Astrocyte (in vitro differentiated cells and primary cell): ENCODE measurements around the gene SUPT6H.

ENCODE experiments used
- EZH2 ChIP-seq: IDR thresholded peaks from 2 replicates; pipeline ENCODE4 v1.6.1; 2012; ENCODE audit warnings: mild to moderate bottlenecking, low read length, inconsistent platforms; ENCODE audit not compliant: insufficient read depth
- TF ChIP-seq, protein P1 (sequence below): IDR thresholded peaks from 2 replicates; pipeline ENCODE4 v1.5.1; 2011; ENCODE audit warnings: low read depth, mild to moderate bottlenecking, inconsistent platforms, low read length, moderate library complexity; ENCODE audit not compliant: insufficient read depth

DNA sequence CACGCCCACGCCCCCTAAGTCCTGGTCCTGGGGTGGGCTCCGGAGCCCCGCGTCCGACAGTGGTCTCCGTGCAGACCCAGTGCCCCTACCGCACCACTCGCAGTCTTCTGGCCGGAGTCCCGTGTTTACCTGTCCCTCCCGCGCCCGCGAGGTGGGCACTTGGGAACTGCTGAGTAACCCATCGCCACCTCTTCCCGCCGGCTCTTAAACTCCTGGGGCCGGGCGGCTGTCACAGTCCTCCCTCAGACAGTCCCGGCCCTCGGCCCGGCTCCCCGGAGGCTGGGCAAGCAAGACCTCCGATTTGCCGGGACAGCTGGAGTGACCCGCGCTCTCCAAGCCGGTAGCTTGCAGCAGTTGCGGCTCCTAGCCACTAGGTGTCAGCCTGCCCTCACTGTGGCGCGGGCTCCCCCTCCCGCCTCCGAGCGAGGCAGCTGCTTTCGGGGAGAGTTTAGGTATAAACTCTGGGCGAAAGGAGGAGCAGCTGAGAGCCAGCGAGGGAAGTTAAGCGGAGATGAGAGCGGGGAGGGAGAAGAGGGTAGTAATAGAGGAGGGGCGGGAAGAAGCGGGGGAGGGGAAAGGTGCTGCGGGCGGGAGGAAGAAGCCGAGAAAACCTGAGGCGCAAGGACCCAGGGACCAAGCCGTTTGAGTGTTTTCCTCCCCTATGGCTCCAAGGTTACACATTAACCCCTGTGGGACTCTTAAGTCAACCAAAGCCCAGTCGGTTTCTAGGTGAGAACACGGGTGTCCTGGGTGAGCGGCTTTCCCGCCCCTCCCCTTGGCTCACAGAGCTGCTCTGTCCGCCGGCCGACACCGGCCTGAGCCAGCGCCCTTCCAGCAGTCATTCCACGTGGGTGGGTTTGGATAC is 64.9 kb downstream of the SUPT6H start:
- TF ChIP-seq, protein P1, sequence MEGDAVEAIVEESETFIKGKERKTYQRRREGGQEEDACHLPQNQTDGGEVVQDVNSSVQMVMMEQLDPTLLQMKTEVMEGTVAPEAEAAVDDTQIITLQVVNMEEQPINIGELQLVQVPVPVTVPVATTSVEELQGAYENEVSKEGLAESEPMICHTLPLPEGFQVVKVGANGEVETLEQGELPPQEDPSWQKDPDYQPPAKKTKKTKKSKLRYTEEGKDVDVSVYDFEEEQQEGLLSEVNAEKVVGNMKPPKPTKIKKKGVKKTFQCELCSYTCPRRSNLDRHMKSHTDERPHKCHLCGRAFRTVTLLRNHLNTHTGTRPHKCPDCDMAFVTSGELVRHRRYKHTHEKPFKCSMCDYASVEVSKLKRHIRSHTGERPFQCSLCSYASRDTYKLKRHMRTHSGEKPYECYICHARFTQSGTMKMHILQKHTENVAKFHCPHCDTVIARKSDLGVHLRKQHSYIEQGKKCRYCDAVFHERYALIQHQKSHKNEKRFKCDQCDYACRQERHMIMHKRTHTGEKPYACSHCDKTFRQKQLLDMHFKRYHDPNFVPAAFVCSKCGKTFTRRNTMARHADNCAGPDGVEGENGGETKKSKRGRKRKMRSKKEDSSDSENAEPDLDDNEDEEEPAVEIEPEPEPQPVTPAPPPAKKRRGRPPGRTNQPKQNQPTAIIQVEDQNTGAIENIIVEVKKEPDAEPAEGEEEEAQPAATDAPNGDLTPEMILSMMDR, result peak; percentile 88
- TF ChIP-seq EZH2, result no peak
